Liver (tissue), 9 donors: ENCODE measurements around the gene THRB. TPM values are rescaled to one million over a fixed set of nuclear protein-coding genes. Genes with fewer than 3 reads are reported as not detected.

ENCODE experiments used
- DNase-seq: peaks from one replicate; pipeline ENCODE4 v3.0.0-alpha.2; 2017; ENCODE audit warnings: low spot score
- H3K27ac ChIP-seq, 2 donors: one replicate each; pipeline ENCODE4 v1.7.0; 2013; ENCODE audit warnings: inconsistent platforms in 2 of 2, low read length in 2 of 2, control low read depth in 1 of 2, low read depth in 1 of 2, mild to moderate bottlenecking in 1 of 2
- H3K27me3 ChIP-seq, 4 donors: one replicate each; pipeline versions ENCODE4 v1.6.1 to v1.7.0; 2013; ENCODE audit warnings: low read length in 3 of 4, inconsistent platforms in 1 of 4, mild to moderate bottlenecking in 1 of 4, moderate library complexity in 1 of 4; ENCODE audit not compliant: control insufficient read depth in 4 of 4, insufficient read depth in 4 of 4
- H3K36me3 ChIP-seq, 4 donors: one replicate each; pipeline versions ENCODE4 v1.6.1 to v1.7.0; 2013; ENCODE audit warnings: low read length in 3 of 4, mild to moderate bottlenecking in 3 of 4, low read depth in 1 of 4, moderate library complexity in 1 of 4; ENCODE audit not compliant: control insufficient read depth in 4 of 4, insufficient read depth in 3 of 4
- H3K4me1 ChIP-seq, 4 donors: one replicate each; pipeline versions ENCODE4 v1.6.1 to v1.7.0; 2013; ENCODE audit warnings: low read length in 3 of 4, mild to moderate bottlenecking in 3 of 4, moderate library complexity in 1 of 4; ENCODE audit not compliant: control insufficient read depth in 4 of 4, insufficient read depth in 4 of 4
- H3K4me3 ChIP-seq, 3 donors: one replicate each; pipeline versions ENCODE4 v1.6.1 to v1.7.0; 2013; ENCODE audit warnings: low read length in 3 of 3, control low read depth in 1 of 3, low read depth in 1 of 3, mild to moderate bottlenecking in 1 of 3
- H3K9ac ChIP-seq, 2 donors: one replicate each; pipeline ENCODE4 v1.7.0; 2013; ENCODE audit warnings: low read length in 2 of 2, mild to moderate bottlenecking in 2 of 2, moderate library complexity in 2 of 2, control low read depth in 1 of 2, low read depth in 1 of 2
- H3K9me3 ChIP-seq, 4 donors: one replicate each; pipeline versions ENCODE4 v1.6.1 to v1.7.0; 2013; ENCODE audit warnings: low read length in 3 of 4; ENCODE audit not compliant: control insufficient read depth in 4 of 4
- ATF3 ChIP-seq: IDR thresholded peaks from 2 replicates; pipeline ENCODE4 v1.6.1; 2016; ENCODE audit warnings: antibody characterized with exemption
- CTCF ChIP-seq: fragments of 150-350 bp; IDR thresholded peaks from 2 replicates; pipeline ENCODE4 v1.5.1; 2017; ENCODE audit warnings: improper control_type of control experiment, low read depth, low read length; ENCODE audit not compliant: missing input control
- EGR1 ChIP-seq, 2 donors: IDR thresholded peaks; 2 replicates each; pipeline ENCODE4 v1.6.1; 2016 to 2018; ENCODE audit warnings: antibody characterized with exemption in 2 of 2, low read depth in 2 of 2
- FOXA1 ChIP-seq: IDR thresholded peaks from 2 replicates; pipeline ENCODE4 v1.6.1; 2016; ENCODE audit warnings: antibody characterized with exemption
- FOXA2 ChIP-seq: IDR thresholded peaks from 2 replicates; pipeline ENCODE4 v1.6.1; 2016; ENCODE audit warnings: antibody characterized with exemption
- GABPA ChIP-seq, 2 donors: IDR thresholded peaks in 1 of 2; conservative IDR thresholded peaks in 1 of 2; 2 replicates each; pipeline ENCODE4 v1.6.1; 2016; ENCODE audit warnings: antibody characterized with exemption in 2 of 2, mild to moderate bottlenecking in 1 of 2, moderate library complexity in 1 of 2
- HNF4A ChIP-seq, 2 donors: conservative IDR thresholded peaks; 2 replicates each; pipeline ENCODE4 v1.6.1; 2016; ENCODE audit warnings: antibody characterized with exemption in 2 of 2, mild to moderate bottlenecking in 2 of 2
- HNF4G ChIP-seq: IDR thresholded peaks from 2 replicates; pipeline ENCODE4 v1.6.1; 2016; ENCODE audit warnings: antibody characterized with exemption
- JUND ChIP-seq, 2 donors: IDR thresholded peaks; 2 replicates each; pipeline ENCODE4 v1.6.1; 2016; ENCODE audit warnings: antibody characterized with exemption in 2 of 2
- MAX ChIP-seq: IDR thresholded peaks from 2 replicates; pipeline ENCODE4 v1.6.1; 2016; ENCODE audit warnings: antibody characterized with exemption
- NR2F2 ChIP-seq: IDR thresholded peaks from 2 replicates; pipeline ENCODE4 v1.6.1; 2016; ENCODE audit warnings: antibody characterized with exemption
- RAD21 ChIP-seq, 2 donors: IDR thresholded peaks; 2 replicates each; pipeline ENCODE4 v1.6.1; 2016; ENCODE audit warnings: antibody characterized with exemption in 2 of 2, mild to moderate bottlenecking in 2 of 2
- REST ChIP-seq: IDR thresholded peaks from 2 replicates; pipeline ENCODE4 v1.6.1; 2016; ENCODE audit warnings: antibody characterized with exemption, mild to moderate bottlenecking
- RXRA ChIP-seq, 2 donors: IDR thresholded peaks; 2 replicates each; pipeline ENCODE4 v1.6.1; 2017 to 2018; ENCODE audit warnings: antibody characterized with exemption in 2 of 2, mild to moderate bottlenecking in 1 of 2
- SP1 ChIP-seq: IDR thresholded peaks from 2 replicates; pipeline ENCODE4 v1.6.1; 2018; ENCODE audit warnings: antibody characterized with exemption, mild to moderate bottlenecking
- TAF1 ChIP-seq: conservative IDR thresholded peaks from 2 replicates; pipeline ENCODE4 v1.6.1; 2016; ENCODE audit warnings: antibody characterized with exemption, mild to moderate bottlenecking
- YY1 ChIP-seq: IDR thresholded peaks from 2 replicates; pipeline ENCODE4 v1.6.1; 2016; ENCODE audit warnings: antibody characterized with exemption, mild to moderate bottlenecking
- ZBTB33 ChIP-seq: IDR thresholded peaks from 2 replicates; pipeline ENCODE4 v1.6.1; 2016; ENCODE audit warnings: antibody characterized with exemption
- WGBS: extraction: QIAGEN DNeasy Blood & Tissue Kit; methylation state at CpG from one replicate; pipeline ENCODE4 v1.1.7; 2013; 5-methylcytosine and 5-hydroxymethylcytosine counted together
- polyA plus RNA-seq, 2 donors: library from polyadenylated mRNA; stranded (reverse) in 1 of 2; unstranded in 1 of 2; fragments of 200-250 nt in 1 of 2; fragments of >200 nt in 1 of 2; fragmentation: Nextera tagmentation in 1 of 2; extraction: Ambion mirVana in 1 of 2; gene quantifications; one replicate each; pipeline versions ENCODE4 v1.2.1 to v1.2.3, GENCODE V29; 2013 to 2015
- total RNA-seq, 2 donors: library from RNA; depleted of rRNA; stranded (reverse); fragments of >200 nt; gene quantifications; one replicate each; pipeline ENCODE4 v1.2.3, GENCODE V29; 2014
- donor health status: healthy.
- donor health status: healthy.
- donor health status: healthy.
- donor health status: healthy.
- donor health status: healthy.

The THRB gene
- total and polyA plus RNA-seq, 4 donors: 5.9 to 23.9 (median 9.3) TPM

GRCh38 chr3:24518990-24519367 lies 24.3 kb upstream of the THRB start:
- no peaks in the 10 kb centered on the region for H3K36me3 ChIP-seq
- H3K27ac ChIP-seq: no peak overlapping the region
- no peaks in the 10 kb centered on the region for H3K9me3 ChIP-seq
- H3K4me3 ChIP-seq: peak overlapping the region in 2 of 3 donors; percentile 33 to 37
- H3K27me3 ChIP-seq: no peaks in the 10 kb centered on the region
- no peak for TF ChIP-seq ATF3
- no peak for TF ChIP-seq HNF4A (conservative IDR thresholded peaks at IDR 0.05)
- no peak for TF ChIP-seq SP1
- no peak for TF ChIP-seq JUND (IDR thresholded peaks at IDR 0.05)
- no peak for TF ChIP-seq TAF1
- no peak for TF ChIP-seq GABPA (IDR thresholded peaks at IDR 0.05 in 1 of 2, conservative IDR thresholded peaks at IDR 0.05 in 1 of 2)
- TF ChIP-seq RXRA (IDR thresholded peaks at IDR 0.05): no peak
- TF ChIP-seq EGR1 (IDR thresholded peaks at IDR 0.05; ENCODE audit: low read depth in 2 of 2): no peak
- TF ChIP-seq NR2F2: no peak
- no peak for TF ChIP-seq CTCF
- no peak for TF ChIP-seq FOXA1
- TF ChIP-seq FOXA2: no peak
- TF ChIP-seq YY1: no peak
- no peak for TF ChIP-seq ZBTB33
- no peak for TF ChIP-seq RAD21 (IDR thresholded peaks at IDR 0.05)
- TF ChIP-seq MAX: no peak
- TF ChIP-seq REST: no peak
- no peak for TF ChIP-seq HNF4G
- no peak overlapping the region for H3K9ac ChIP-seq
- 72% methylated on average over 4 of the region's 4 CpGs for WGBS
- no peak for DNase-seq
- H3K4me1 ChIP-seq: peaks cover 3 to 32% (median 21%) of the 10 kb centered on the region in 4 donors
